SKM-1 (cell line): ENCODE measurements around the gene HACD1.
"Not testable (repeated sequence)": the region's sequence is repeated elsewhere in the genome, so short reads cannot be mapped to it uniquely, and the experiment has no call there.

Experiments used
- DNase-seq: peaks from one replicate; lab custom pipeline; 2025; ENCODE audit not compliant: unreplicated experiment; lab: John Stamatoyannopoulos, UW

HACD1 gene

DNA sequence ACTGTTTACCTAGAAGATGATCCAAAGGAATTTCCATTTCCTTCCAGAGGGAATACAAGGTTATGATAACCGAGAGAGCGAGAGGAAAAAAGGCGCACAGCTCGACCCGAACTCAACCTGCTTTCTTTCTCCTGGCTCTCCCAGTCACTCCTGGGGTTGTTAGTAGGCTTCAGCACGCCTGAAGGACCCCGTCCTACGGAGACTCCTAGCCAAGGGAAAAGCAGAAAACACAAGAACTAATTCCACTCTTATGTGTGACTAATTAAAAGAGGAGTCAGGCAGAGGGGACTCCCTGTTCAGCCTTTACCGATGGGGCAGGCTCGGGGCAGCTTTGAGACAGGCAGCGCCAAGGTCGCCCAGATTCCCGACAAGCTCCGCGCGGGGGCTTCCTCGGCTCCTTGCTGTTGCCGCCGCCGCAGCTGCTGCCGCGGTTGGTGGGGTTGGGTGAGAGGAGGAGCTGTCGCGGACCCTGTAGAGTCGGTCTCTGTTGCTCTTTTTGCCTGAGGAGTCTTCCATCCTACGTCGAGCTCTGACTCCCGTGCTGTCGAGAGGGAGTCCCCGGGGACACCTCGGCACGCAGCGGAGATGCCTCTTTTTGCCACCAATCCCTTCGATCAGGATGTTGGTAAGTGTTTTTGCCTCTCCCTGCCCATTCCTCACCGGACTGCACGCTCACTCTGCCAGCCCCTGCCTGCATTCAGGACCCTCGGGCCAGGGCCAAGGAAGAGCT lies 26.7 kb upstream of the HACD1 start, which contains the start of gene STAM:
STAM (plus strand) TSS at position 397 of the 730 bp plus-strand sequence; CDS start at position 586, 189 bp downstream.
- DNase-seq, result peak; percentile 20

- no peak for DNase-seq
These were observed 26.2 kb upstream of the HACD1 start for GRCh38 chr10:17643339-17643754.

DNA sequence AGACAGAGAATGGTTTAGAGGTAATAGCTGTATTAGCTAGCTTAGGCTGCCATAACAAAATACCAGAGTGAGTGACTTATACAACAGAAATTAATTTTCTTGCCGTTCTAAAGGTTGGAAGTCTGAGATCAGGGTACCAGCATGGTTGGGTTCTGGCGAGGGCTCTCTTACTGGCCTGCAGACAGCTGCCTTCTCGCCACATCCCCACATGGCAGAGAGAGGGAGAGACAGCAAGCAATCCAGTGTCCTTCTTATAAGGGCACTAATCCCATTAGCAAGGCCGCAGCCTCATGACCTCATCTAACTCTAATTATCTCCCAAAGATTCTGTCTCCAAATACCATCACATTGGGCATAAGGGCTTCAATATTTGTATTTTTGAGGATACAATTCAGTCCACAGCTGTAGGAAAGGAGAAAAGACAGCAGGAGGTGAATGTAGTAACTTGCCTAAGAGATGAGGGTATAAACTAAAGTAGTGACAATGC lies 23.2 kb upstream of the HACD1 start:
- DNase-seq, result no peak

DNA sequence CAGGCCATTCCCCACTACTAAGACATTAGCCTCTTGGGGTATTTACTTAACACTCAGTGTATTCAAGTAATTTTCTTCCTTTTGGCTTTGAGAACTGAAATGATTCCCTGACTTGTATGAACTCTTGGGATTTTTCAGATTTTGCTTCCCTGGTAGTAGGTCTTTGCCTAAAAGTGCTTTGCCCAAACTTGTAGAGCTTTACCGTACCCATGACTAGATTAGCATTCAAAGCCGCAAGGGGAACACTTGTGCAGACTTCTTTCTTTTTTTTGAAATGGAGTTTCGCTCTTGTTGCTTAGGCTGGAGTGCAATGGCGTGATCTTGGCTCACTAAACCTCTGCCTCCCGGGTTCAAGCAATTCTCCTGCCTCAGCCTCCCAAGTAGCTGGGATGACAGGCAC lies 20.7 kb upstream of the HACD1 start:
- DNase-seq, result no peak

DNA sequence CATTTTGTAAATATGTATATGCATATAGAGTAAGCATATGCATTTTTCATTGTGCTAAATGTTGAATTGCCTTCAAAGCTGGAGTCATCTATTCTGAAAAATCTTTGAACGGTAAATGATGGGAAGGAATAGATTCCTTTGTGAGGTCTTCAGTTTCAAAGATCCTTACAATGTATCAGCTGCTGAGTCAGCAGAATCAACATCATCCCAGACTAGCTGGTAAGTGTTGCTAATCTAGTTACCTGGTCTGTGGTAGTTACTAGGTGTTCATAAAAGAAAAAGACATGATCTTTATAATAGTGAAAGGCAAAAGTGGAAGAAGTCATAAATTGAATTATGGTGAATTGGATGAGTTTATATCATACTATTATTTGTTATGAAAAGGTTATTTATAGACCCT lies 16.2 kb upstream of the HACD1 start:
- DNase-seq, result no peak

DNA sequence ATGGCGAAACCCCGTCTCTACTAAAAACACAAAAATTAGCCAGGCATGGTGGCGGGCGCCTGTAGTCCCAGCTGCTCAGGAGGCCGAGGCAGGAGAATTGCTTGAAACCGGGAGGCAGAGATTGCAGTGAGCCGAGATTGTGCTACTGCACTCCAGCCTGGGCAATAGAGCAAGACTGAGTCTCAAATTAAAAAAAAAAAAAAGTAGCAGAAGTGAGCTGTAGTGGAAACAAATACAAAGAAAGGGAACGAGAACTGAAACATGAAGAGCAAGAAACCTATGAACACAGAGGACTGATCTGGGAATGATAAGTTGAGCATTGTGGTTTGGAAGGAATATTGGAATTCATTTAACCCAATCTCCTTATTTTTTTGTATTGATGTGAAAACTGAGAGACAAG lies 15.4 kb upstream of the HACD1 start:
- not testable (repeated sequence) for DNase-seq

- no peak for DNase-seq
These were observed 9.5 kb upstream of the HACD1 start for GRCh38 chr10:17626656-17627055.

GRCh38 chr10:17624996-17625395 lies 7.8 kb upstream of the HACD1 start:
- no peak for DNase-seq

DNA sequence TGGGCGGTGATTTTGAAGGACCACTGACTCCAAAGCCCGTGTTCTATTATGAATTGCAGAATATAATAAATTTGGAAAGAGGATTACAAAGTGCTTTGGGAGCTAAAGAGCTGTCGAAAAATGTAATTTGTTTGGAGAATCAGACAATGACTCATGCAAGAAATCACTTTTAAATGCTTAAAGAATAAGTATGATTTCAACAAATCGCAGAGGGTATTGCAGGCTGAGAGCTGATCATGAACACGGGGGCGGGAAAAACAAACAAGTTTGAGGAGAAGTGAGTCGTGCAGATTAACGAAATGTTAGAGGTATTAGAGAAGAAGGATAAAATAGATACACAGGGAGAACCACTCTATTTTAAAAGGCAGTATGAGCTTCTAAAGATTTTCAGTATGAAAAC lies 4.9 kb upstream of the HACD1 start:
- no peak for DNase-seq

DNA sequence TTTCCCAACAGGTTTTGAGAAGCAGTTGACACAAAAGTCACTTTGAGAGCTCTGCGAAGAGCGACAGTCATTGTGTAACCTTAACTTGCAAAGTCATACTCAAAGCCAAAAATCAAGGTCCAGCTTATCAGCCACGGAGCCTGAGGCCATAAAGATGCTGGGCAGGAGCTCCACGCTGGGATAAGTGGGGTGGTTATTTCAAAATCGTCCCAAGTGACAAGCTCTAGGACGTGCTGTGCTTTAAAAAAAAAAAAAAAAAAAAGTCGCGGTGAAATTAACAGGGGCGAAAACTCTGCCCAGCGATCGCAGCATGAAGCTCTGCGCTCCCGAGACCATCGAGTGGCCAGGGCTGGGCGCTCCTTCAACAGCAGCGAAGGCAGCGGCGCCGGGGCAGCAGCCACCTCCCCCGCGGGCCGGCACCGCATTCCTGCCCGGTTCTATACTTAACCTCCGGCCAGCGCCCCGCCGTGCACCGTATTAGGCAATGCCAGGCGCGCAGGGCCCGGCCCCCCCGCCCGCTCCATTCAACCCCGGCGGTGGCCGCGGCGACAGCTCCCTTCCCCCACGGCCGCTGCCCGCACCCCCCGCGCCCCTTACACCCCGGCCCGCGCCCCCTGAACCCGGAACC lies 657 bp downstream of the HACD1 start:
- no peak for DNase-seq

- DNase-seq, result no peak
These were observed 7.6 kb downstream of the HACD1 start for GRCh38 chr10:17609523-17610079.

DNA sequence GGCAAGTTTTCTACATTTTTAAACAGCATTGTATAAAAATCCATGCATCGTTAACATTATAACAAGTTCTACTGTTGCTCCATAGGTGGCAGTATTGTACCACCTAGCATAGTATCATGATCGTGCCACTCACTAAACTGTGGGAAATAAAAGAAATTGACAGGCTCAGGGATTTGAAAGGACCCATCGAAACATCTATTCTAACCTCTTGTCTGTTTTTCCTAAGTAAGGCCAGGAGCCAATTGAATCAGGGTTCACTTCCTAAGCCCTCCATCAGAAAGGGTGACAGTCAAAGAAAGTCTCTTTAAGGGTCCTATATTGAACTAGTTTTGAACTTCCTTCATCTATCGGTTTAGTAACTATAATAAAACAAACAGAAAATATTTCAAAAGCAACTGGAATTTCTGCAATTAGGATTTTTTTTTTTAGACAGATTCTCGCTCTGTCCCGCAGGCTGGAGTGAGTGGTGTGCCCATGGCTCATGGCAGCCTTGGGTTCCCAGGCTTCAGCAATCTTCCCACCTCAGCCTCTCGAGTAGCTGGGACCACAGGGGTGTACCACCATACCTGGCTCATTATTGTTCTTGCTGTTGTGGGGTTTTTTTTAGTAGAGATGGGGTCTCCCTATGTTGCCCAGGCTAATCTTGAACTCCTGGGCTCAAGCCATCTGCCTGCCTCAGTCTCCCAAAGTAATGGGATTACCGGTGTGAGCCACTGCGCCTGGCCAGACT lies 9.4 kb downstream of the HACD1 start:
- DNase-seq, result no peak

DNA sequence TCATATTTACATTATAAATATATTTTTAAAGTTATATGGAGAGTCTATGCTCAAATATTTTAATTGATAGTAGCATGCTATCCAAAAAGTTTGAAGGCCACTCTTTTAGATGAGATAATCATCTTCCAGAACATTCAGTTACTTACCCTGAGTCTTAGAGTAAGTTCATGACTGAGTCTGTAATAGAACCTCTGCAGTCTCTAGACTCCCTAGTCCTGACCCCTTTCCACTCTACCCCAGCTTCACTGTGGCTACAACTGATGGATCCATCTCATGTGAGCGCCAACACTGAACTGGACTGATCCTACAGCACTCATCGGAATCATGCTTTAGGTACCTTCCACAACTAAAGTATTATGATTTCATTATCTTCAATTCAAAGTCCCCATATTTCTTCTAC lies 10.1 kb downstream of the HACD1 start:
- DNase-seq, result no peak

- DNase-seq, result no peak
These were observed 10.6 kb downstream of the HACD1 start for GRCh38 chr10:17606547-17607040.

- no peak for DNase-seq
These were observed 11.2 kb downstream of the HACD1 start for GRCh38 chr10:17605936-17606335.

- no peak for DNase-seq
These were observed 18.1 kb downstream of the HACD1 start for GRCh38 chr10:17599089-17599488.

- no peak for DNase-seq
These were observed 19.8 kb downstream of the HACD1 start for GRCh38 chr10:17597386-17597785.

DNA sequence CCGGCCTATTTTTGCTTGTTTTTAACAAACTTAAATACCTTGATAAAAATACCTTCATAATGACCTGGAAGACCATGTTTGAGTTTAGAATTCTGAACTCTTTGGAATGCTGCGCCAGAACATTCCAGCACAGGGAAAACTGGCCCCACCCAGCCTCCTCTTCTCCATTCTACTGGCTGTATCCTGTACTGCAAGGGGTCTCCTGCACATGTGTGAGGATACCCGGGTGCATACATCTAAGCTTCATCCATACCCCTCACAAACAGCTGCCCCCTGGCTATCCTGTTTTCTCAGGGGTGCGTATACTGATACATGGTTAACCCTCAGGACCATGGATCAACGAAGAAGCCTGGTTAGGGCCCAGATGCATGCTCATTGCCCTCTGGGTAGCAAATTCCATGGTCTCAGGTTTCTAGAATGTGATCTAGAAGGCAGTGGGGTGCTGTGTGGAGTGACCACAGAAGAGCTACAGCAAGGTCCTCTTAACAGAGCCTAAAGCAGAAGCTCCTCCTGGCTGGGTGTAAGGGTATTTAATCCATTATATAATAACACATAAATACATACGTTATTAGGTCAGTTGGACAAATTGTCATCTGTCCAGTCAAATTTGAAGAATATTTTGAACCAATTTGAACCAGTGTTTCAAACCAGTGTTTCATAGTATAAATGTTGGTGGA lies 26.1 kb downstream of the HACD1 start:
- DNase-seq, result no peak

DNA sequence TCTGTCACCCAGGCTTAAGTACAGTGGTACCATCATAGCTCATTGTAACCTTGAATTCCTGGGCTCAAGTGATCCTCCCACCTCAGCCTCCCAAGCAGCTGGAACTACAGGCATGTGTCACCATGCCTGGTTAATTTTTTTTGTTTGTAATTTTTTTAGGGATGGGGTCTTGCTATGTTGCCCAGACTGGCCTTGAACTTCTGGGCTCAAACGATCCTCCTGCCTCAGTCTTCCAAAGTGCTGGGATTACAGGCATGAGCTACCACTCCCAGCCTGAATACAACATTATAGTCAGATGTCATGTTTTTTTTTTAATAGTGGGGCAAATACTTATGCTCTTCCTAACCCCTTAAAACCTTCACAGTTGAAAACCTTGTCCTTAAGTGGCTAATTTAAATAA lies 27.9 kb downstream of the HACD1 start:
- not testable (repeated sequence) for DNase-seq

DNA sequence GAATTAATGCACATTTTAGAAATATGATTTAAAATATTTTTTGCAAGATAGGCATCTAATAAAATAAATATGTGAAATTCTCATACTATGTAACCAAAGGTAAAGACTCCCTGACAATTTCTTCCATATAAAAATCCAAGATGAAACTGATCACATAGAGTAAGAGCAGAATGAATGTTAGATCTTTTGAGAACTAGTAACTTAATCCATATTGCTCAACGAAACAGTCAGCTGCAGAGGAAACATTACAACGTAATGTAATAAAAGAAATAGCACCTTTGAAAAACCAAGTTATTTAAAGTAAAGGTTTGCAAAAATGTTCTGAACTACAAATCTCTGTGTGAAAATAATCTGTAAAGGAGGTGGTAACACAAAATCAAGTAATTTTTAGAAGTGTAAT lies 28.8 kb downstream of the HACD1 start:
- no peak for DNase-seq

- DNase-seq, result not testable (repeated sequence)
These were observed 29.9 kb downstream of the HACD1 start for GRCh38 chr10:17587321-17587720.
